VCaP (cell line): Measurements from ENCODE around the gene C5AR1.
"Not testable (repeated sequence)": the region's sequence is repeated elsewhere in the genome, so short reads cannot be mapped to it uniquely, and the experiment has no call there.

Source experiments
- H3K27ac ChIP-seq: fragments of 450-650 bp; 2 replicates; pipeline ENCODE4 v1.5.1; 2017
- CTCF ChIP-seq: fragments of 450-650 bp; conservative IDR thresholded peaks from 2 replicates; pipeline ENCODE4 v1.5.1; 2017; ENCODE audit warnings: mild to moderate bottlenecking, moderate library complexity

The C5AR1 gene

DNA sequence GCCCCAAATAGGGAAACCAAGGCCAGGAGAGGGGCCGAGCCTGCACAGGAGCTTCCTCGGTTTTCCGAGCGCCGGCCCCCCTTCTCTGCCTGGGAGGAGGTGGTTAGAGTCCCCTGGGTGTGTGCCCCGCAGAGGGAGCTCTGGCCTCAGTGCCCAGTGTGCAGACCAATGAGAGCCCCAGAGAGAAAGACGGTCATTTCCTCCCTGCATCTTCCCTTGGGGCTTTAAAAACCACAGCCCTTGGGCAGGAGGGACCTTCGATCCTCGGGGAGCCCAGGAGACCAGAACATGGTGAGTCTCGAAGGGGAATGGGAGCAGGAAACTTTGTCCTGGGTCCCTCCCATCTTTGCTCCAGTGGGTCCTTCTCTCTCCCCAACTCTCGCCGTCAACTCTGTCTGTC, at the start of gene C5AR1:
Gene C5AR1 (plus strand): TSS at position 254 of the 400 bp plus-strand sequence. CDS start 35 bp downstream, at position 289.
- no peak for TF ChIP-seq CTCF
- no peak within 1 kb of the TSS for H3K27ac ChIP-seq

DNA sequence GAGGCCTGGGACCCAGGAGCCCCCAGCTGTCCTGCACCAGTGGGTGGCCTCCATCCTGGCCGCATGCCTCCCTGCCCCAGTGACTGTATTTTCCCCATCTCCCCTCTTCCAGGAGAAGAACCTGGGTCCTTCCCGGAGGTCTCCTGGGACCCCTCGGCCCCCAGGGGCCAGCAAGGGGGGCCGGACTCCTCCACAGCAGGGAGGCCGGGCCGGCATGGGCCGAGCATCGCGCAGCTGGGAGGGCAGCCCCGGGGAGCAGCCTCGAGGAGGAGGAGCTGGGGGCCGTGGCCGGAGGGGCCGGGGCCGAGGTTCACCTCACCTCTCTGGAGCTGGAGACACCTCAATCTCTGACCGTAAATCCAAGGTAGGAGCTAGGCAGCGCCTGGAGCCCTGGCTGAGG, 49.2 kb upstream of the C5AR1 start:
- no peak for TF ChIP-seq CTCF
- H3K27ac ChIP-seq, result no peak overlapping the region

GRCh38 chr19:47261946-47262793, 47.5 kb upstream of the C5AR1 start:
- H3K27ac ChIP-seq, result not testable (repeated sequence)

GRCh38 chr19:47264629-47265028, 45.0 kb upstream of the C5AR1 start:
- TF ChIP-seq CTCF, result no peak
- H3K27ac ChIP-seq, result no peak overlapping the region

DNA sequence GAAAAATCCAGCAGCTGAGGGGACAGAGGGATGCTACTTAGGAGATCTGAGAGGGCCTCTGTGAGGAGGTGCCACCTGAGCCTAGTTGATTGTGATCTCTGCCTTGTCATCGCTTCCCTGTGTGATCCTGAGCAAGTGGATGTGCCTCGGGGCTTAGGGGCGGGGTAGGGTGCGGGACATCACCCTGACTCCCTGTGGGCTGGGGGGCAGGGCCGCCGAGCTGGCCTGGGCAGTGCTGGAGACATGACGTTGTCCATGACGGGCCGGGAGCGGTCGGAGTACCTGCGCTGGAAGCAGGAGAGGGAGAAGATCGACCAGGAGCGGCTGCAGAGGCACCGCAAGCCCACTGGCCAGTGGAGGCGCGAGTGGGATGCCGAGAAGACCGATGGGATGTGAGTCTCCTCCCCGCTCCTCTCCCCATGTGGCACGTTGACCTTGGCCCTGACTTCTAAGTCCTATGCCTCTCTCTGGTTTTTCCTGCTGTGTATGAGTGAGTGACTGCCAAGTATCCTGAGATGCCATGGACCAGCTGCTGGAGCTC, 43.2 kb upstream of the C5AR1 start:
- H3K27ac ChIP-seq, result no peak overlapping the region
- TF ChIP-seq CTCF, result no peak

GRCh38 chr19:47267350-47267759, 42.3 kb upstream of the C5AR1 start:
- TF ChIP-seq CTCF, result no peak
- no peak overlapping the region for H3K27ac ChIP-seq

DNA sequence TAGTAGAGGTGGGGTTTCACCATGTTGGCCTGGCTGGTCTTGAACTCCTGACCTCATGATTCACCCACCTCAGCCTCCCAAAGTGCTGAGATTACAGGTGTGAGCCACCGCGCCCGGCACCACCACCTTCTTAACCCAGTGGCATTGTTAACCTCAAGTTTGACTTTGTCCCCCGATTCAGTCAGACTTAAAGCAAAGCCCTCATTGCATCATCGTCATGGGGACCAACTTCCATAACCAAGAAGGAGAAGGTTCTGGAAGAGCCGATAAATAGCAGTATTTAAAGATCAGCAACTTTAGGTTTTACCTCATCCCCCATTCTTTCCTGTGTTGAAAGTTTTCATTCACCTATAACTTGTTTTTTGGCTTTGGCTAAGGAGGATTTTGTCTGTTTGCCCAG, 41.6 kb upstream of the C5AR1 start:
- no peak for TF ChIP-seq CTCF

DNA sequence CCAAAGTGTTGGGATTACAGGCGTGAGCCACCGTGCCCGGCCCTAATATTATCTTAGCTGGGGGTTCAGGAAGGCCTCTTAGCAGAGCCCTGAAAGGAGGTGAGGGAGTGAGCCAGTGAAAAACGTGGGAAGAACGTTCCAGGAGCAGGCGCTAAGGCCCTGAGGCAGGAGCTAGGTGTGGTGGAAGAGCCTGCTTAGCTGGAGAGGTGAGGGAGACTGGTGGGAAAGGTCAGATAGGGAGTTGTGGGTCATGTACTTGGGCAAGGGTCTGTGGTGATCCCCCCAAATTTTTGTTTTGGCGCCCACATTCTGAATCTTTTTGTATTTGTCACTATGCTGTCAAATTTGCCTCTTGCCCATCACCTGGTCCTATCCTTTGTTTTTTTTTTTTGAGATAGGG, 40.1 kb upstream of the C5AR1 start:
- no peak for TF ChIP-seq CTCF
- H3K27ac ChIP-seq, result no peak overlapping the region

More for the DNA sequence above, 41.6 kb upstream of the C5AR1 start:
- no peak overlapping the region for H3K27ac ChIP-seq
